NCI-H2081 treated with DMSO at 0.1 percent for 48 hours (cell line): ENCODE measurements around the gene MRPL20.
"Not testable (repeated sequence)": the region's sequence is repeated elsewhere in the genome, so short reads cannot be mapped to it uniquely, and the experiment has no call there.

Experiments
- DNase-seq: peaks from one replicate; lab custom pipeline; 2025; lab: John Stamatoyannopoulos, UW

MRPL20 gene

DNA sequence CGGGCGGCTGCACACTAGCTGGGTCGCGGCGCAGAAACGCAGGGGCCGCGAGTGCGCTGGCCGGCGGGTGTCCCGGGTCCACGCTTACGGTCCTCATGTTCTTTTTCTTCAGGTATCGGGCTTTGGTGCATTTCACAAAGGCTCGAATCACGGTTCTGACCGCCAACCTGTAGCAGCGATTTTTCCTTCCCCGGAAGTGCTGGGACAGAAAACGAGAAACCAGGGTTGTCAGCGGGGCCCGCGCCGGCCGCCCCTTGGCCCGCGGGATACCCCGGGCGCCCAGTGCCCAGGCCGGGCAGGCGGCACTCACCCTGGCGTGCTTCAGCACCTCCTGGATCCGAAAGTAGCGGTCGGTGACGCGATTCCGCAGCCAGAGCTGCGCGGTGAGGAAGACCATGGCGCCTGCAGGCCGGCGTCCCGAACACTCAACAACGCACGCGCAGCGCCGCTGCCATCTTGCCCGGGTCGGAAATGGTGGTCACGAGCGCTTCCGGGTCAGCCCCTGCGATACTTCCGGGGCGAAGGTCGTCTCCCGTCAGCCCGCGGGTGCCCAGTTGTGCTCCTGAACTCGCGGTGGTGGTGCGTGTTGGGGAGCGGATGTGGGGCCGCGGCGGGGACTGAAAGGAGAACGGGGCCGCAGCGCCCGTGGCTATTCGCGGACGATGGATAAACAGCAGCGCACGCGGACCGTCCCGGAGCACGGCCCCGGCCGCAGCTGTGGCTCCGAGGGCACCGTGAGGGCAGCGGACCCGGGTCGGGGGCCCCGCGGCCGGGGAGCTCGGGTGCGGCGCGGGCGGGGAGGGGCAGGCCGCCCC, at the start of gene MRPL20:
TSS of gene MRPL20 (minus strand) at position 473 of the 815 bp plus-strand sequence. CDS start at position 397, 76 bp downstream.
- DNase-seq = peak; percentile 43

DNA sequence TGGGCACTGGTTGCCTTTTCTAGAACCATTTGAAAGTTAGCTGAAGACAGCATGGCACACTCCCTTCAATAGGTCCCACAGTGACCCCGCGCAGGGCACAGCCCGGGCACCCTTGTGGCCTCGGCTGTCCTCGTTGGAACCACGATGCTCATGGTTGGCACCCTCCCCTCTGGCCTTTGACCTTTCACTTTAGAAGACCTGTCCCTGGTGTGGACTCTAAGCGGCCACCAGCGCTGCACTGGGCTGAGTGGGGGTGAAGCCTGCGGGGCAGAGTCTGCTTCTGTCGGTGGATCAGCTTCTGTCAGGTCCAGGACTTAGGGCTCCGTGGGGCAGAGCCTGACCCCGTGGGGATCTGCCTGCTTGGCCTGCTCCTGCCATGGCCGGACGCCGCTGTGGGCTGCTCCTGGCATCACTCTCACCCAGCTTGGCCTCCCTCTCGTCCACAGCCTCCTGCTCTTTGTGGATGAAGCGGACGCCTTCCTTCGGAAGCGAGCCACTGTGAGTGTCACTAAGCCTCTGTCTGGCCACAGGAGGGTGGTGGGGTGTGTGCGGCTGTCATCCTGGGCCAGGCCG, 49.7 kb upstream of the MRPL20 start:
- DNase-seq = not testable (repeated sequence)

DNA sequence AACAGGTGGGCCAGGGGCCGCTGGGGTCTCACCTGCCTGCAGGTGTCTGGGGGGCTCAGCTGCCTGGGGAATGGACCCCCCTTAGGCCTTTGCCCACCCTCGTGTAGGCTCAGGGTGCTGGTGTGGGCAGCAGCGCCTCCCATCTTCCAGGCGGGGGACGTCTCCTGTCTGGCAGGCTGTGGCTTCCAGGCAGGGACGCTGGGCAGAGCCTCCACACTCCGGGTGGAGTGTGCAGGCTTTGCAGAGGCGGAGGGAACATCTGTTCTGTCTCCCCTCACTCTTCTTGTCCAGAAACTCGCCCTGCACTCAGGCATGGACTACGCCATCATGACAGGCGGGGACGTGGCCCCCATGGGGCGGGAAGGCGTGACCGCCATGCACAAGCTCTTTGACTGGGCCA, 48.8 kb upstream of the MRPL20 start:
- DNase-seq = not testable (repeated sequence)

DNA sequence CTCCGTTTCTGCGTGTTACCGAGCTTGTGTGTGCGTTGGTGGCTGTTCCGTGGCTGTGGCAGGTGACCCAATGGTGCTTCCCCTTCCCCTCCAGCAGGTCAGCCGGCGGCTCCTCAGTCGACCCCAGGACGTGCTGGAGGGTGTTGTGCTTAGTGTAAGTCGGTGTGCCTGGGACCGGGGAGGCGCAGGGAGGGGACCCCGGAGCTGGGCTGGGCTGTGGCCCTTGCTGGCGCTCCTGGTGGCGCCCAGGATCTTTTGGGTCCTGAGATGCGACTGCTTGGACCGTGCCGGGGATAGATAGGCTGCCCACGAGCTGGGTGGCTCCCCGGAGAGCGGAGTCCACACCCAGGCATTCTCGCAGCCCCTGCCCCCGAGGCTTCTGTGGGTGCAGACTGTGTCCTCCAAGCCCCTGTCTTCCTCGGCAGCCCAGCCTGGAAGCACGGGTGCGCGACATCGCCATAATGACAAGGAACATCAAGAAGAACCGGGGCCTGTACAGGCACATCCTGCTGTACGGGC, 48.3 kb upstream of the MRPL20 start:
- no peak for DNase-seq

DNA sequence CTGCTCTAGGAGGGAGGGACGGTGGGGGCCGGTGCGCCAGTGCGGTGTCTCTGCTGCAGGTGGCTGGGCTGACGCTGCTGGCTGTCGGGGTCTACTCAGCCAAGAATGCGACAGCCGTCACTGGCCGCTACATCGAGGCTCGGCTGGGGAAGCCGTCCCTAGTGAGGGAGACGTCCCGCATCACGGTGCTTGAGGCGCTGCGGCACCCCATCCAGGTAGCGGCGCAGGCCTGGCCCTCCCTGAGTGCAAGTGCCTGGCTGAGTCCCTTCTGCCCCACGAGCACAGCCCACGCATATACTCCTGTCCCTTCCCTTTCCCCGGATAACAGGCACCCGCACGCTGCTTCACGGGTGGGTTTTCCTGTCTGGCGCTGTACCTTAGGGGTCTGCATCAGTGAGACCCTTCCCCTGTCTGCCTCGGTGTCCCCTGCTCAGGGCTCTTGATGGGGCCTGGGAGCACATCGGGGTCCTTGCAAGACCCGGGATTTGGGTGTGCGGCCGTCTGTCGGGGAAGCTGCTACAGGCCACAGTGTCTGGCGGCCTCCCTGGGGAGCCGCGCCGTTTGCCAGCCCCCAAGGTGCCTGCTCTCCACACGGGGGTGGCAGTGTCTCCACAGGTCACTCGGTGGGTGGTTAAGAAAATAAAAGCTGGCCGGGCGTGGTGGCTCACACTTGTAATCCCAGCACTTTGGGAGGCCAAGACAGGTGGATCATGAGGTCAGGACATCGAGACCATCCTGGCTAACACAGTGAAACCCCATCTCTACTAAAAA, 47.4 kb upstream of the MRPL20 start:
- not testable (repeated sequence) for DNase-seq

DNA sequence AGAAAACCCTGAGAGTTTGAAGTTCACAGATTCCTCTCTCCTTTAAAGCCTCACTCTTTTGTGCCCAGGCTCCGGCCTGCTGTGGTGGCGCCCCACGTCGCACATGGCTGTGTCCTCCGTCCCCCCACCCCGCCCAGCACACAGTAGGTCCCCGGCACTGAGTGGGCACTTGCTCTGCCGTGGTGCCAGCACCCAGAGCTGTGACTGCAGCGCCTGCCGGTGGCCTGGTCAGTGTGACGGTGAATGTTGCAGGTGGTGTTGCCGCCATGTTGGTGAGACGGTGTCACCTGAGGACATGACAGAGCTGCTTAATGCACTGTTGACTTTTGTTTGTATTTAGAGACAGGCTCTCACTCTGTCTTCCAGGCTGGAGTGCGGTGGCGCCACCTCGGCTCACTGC, 45.8 kb upstream of the MRPL20 start:
- no peak for DNase-seq

DNA sequence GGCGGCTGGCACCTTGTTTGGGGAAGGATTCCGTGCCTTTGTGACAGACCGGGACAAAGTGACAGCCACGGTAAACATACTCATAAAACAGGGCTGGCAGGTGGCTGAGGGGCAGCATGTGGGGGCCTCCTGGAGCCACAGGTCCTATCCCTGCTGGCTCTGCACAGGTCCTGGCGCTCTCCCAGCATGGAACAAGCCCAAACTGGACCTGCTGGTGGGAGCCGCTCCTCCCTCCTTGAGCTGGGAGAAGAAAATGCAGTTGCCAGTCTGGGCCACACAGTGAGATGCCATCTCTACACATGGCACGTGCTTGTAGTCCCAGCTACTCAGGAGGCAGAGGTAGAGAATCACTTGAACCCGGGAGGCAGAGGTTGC, 45.3 kb upstream of the MRPL20 start:
- DNase-seq = not testable (repeated sequence)

DNA sequence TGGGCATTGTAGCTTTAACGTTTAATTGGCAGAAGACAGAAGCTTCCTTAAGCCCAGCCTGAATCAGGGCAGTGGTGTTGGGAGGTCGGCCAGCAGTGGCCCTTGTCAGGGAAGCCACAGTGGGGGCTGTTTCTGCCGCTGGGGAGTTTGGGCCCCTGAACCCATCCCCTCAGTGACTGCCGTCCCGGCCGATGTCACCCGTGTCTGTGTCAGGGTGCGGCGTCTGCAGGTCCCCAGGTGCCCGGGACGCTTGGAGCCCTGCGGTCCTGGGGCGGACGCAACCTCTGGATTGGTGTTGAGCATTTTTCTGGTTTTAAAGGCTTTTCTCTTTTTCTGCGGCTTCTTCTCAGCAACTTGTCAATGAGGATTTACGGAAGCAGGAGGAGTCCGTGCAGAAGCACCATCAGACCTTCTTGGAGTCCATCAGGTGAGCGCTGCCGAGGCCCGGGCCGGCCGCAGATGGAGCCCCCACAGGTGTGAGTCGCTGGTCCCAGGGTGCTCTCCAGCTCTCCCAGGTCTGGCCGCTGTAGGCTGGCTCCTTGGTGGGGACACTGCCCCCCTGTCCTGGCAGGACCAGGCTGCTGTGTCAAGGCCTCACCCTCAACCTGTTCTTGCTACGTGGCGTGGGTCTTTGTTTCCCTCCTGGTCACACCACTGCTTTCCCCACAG, 44.7 kb upstream of the MRPL20 start:
- no peak for DNase-seq

DNA sequence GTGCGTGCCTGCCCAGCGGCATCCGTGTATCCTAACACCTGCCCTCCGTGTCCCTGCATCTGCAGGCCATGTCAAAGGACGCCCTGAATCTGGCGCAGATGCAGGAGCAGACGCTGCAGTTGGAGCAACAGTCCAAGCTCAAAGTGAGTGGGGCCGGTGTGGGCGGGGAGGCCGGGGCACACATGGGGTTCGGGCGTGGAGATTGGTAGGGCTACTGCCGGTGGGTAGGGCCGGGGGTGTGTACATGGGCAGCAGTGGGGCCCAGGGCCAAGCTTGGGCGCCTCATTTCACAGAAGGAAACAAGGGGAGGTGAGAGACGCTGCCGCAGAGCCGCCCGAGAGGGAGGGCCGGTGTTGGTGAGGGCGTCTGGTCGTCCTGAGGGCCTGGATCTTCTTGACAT, 43.5 kb upstream of the MRPL20 start:
- DNase-seq = not testable (repeated sequence)

DNA sequence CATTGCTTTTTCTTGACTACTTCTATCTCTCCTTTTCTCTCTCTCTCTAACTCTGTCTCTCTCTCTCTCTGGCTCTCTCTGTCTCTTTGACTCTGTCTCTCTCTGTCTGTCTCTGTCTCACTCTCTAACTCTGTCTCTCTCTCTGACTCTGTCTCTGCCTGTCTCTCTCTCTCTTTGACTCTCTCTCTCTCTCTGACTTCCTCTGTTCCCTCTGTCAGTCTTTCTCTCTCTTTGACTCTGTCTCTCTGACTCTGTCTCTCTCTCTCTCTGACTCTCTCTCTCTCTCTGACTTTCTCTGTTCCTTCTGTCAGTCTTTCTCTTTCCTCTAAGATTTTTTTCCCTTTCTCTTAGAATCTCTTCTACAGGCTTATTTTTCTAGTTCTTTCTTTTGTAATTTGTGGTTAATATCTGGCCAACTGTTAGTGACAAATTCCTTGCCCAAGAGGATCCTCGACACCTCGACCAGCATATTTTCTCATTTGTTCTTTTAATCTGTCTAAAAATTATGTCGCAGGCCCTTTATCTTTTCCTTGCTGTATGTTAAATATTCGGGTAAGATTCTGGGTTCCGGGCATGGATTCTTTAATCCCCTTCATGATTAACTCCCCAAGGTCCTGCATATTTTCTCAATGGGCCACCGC, 42.1 kb upstream of the MRPL20 start, which contains the start of gene ATAD3C:
TSS of gene ATAD3C (plus strand) at position 591 of the 641 bp plus-strand sequence. CDS start 995 bp downstream, outside the sequence.
- DNase-seq = no peak

DNA sequence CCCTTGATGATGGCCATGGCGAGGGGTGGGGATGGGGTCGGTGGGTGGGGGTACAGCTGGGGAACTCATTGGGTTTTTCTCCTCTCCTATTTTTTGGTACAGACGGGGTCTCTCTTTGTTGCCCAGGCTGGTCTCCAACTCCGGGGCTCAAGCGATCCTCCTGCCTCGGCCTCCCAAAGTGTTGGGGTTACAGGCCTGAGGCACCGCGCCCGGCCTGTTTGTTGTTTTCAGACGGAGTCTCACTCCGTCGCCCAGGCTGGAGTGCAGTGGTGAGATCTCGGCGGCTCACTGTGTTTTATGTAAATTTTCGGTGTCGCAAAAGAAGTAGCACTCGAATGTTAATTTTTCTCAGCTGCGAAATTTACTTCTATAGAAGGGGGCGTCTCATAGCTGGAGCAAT, 39.5 kb upstream of the MRPL20 start:
- not testable (repeated sequence) for DNase-seq

DNA sequence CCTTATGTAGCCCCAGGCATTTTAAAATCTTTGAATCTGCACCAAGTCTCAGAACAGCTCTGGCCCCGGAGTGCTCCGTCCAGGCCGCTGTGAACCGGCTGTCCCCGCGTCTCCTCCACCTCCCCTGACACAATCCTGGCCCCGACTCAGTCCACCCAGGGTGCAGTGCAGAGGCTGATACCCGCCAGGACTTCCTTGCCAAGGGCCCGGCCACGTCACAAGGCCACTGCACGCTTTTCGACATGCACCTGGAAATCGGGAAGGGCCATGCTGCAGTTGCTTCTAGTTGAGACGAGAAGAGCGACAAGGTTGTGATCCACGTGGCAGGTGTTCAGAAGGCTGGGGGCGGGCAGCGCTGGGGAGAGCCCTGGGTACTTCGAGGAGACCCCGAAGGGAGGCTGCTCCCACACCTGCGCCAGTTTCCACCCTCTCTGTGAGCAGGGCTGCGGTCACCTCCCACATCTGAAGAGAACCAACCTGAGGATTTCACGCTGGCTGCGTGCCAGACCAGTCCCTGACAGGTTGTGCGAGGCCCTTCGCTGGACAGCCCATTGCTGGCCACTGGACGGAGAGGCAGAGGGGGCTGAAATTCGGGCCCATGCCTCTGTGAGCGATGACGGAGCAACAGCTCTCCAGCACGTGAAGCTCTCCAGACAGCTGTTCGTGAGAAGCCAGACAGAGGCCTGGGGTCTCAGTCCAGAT, 35.1 kb upstream of the MRPL20 start:
- DNase-seq = no peak

DNA sequence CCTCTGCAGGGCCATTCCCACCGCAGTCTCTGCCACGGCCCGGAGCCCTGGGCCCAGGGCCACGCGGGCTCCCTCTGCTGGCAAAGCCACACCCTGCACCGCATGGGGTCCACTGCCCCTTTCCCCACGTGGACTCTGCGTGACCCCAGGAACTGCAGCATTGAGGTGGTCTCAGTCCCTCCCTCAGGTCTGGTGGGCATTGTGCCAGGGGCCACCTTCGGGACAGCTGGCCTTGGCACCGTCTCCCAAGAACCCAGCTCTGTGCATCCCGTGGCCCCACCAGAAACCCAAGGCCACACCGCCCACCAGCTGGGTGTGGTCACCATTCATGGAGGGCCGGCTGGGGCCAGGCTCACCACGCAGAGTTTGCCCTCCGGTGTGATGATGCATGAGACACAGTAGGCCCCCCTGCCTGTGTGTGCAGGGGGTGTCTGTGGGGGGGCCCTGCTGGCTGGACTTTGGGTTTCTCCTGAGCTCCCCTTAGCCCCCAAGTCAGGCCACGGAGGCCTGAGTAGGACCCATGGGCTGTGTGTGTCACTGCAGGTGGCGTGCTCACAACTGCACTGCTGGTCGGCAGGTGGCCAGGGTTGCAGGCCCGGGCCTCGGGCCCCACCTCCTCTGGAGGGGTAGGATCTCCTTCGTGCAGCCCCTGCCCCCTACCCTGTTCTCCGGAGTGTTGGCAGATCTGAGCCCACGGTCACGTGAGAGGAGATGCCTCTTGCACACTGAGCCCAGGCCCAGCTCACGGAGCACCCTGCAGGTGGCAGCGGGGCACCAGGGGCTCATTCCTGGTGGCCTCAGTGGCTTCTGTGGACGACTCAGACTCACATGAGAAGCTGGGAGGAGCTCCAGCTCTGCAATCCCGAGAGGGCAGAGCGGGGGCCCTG, 34.2 kb upstream of the MRPL20 start:
- no peak for DNase-seq

DNA sequence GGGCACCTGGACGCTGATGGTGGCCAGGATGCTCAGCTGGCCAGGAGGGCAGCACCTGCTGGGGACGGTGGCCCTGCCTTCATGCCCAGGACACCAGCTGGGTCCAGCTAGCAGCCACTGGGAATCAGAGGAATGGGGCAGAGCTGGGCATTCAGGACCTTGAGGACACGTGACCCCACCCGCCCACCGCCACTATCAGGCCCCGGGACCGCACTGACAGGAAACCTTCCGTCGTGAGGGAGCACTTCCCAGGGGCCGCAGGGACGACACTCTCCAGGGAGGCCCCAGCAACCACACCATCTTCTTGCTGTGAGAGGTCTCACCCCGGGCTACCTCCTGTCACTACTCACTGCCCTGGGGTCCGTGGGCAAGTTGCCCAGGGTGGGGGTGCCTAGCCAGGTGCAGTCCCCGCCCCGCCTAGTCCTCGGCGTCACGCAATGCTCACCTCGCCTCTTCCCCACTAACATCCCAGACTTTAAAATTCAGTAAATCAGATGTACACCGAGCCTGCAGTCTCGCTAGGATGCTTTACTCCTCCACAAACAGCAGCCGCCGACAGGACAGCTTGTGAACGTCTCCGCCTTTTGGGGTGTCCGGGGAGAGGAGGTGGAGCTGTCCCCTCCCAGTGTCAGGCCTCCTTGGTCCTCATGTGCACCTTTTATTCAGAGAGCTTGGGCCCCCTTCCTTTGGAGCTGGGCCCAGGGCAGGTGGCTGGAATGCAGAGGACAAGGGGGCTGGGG, 33.3 kb upstream of the MRPL20 start:
- DNase-seq = no peak

DNA sequence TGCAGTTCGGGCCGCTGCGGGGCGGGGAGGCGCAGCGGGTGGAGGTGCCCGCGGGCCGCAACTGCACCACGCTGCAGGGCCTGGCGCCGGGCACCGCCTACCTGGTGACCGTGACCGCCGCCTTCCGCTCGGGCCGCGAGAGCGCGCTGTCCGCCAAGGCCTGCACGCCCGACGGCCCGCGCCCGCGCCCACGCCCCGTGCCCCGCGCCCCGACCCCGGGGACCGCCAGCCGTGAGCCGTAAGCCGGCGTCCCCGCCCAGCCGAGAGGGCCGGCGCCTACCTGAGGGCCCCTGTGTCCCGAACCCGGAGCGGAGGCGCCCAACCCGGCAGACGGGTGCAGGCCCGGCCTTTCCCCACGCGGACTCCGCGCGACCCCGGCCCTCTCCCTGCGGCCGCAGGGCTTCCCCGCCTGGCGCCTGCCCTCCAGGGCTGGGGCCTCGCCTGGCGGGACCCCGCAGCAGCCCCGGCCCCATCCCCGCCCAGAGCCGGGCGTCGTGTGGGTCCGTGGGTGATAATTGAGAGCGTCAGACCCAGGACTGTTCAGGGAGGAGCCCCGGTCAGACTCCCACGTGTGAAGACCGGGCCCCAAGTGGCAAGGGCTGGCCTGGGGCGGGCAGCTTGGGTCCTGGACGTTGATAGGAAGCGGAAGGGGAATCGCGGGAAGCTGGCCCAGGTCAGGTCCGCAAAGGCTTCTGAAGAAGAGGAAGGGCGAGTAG, 32.6 kb upstream of the MRPL20 start:
- no peak for DNase-seq

DNA sequence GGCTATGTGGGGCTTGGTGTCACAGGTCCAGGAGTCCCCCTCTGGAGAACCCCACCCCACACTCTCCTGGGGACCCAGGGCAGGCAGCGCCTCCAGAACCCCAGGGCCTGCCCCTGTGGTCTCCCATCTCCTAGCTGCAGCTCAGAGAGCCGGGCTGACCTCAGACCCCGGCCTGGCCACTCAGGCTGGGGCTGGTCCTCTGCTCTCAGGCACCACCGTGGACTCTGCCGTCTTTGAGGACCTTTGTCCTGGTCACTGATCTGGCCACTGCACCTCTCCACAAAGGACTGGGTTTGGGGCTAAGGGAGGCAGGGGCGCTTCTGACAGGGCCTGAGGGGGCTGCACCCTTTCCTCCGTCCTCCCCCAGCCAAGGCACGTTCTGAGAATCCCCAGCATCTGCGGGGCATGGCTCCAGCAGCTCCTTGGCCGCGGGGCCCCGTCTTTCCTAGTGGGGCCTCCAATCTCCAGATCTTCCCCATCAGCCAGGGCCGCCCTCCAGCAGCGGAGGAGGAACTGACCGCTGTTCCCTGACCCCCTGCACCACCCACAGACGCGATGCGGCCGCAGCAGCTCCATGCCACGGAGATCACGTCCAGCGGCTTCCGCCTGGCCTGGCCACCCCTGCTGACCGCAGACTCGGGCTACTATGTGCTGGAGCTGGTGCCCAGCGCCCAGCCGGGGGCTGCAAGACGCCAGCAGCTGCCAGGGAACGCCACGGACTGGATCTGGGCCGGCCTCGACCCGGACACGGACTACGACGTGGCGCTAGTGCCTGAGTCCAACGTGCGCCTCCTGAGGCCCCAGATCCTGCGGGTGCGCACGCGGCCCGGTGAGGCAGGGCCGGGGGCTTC, 31.7 kb upstream of the MRPL20 start:
- no peak for DNase-seq

DNA sequence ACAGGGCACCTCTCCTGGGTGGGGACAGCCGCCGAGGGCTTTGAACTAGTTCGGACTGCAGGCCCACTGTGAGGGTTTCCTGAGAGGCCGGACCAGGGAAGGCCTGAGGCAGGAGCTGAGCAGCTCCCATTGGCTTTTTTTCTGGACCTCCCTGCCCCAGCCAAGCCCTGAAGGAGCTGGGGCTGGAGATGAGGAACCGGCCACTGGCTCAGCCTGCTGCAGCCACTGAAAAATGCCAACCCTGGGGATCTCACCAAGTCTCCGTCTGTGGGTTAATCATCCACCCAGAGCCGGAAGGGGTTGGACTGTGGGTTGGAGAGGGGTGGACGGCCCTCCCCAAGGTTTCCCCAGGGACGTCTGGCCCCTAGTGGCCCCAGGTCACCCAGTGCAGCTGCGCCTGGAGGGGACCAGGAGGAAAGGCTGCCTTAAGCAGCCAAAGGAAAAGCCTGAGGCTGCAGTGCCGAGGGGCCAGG, 30.8 kb upstream of the MRPL20 start:
- no peak for DNase-seq
